Activated T-cell treated with anti-CD3 and anti-CD28 coated beads, Interleukin-2, amount 50 U/mL, for 72 hours (primary cell): ENCODE data around the gene LYRM2. TPM values are rescaled to one million over a fixed set of nuclear protein-coding genes. Genes with fewer than 3 reads are reported as not detected.

Experiments
- ATAC-seq, 2 donors: fragments of 150-1000 bp; cut with Tn5 transposase; replicated peaks in 1 of 2; 2 replicates each; pipeline ENCODE4 v1.10.0; 2021; ENCODE audit warnings: moderate library complexity in 2 of 2, mild to moderate bottlenecking in 1 of 2
- DNase-seq, 2 donors: peaks; one replicate each; pipeline ENCODE4 v3.0.0; 2021 to 2022; ENCODE audit warnings: mixed read lengths in 1 of 2
- H3K27ac Mint-ChIP-seq: one replicate; pipeline ENCODE4 v1.8.0; 2022; ENCODE audit warnings: mild to moderate bottlenecking, moderate library complexity, mixed read lengths
- H3K27me3 Mint-ChIP-seq: one replicate; pipeline ENCODE4 v1.8.0; 2022; ENCODE audit warnings: low read depth, mixed read lengths
- H3K36me3 Mint-ChIP-seq, 2 donors: one replicate each; pipeline ENCODE4 v1.8.0; 2022; ENCODE audit warnings: mixed read lengths in 2 of 2, mild to moderate bottlenecking in 1 of 2; ENCODE audit not compliant: insufficient read depth in 2 of 2
- H3K4me1 Mint-ChIP-seq: one replicate; pipeline ENCODE4 v1.8.0; 2022; ENCODE audit warnings: low read depth, mixed read lengths
- H3K4me3 Mint-ChIP-seq, 2 donors: one replicate each; pipeline ENCODE4 v1.8.0; 2022; ENCODE audit warnings: mild to moderate bottlenecking in 2 of 2, mixed read lengths in 2 of 2, moderate library complexity in 2 of 2
- H3K9me3 Mint-ChIP-seq, 2 donors: one replicate each; pipeline ENCODE4 v1.8.0; 2022; ENCODE audit warnings: mixed read lengths in 2 of 2
- total RNA-seq, 2 donors: library from RNA; stranded (reverse); gene quantifications; one replicate each; pipeline ENCODE4 v1.2.3, GENCODE V29; 2022

The LYRM2 gene
- total RNA-seq, 2 donors from 2014 or later, result 17.9 to 18.4 TPM

DNA sequence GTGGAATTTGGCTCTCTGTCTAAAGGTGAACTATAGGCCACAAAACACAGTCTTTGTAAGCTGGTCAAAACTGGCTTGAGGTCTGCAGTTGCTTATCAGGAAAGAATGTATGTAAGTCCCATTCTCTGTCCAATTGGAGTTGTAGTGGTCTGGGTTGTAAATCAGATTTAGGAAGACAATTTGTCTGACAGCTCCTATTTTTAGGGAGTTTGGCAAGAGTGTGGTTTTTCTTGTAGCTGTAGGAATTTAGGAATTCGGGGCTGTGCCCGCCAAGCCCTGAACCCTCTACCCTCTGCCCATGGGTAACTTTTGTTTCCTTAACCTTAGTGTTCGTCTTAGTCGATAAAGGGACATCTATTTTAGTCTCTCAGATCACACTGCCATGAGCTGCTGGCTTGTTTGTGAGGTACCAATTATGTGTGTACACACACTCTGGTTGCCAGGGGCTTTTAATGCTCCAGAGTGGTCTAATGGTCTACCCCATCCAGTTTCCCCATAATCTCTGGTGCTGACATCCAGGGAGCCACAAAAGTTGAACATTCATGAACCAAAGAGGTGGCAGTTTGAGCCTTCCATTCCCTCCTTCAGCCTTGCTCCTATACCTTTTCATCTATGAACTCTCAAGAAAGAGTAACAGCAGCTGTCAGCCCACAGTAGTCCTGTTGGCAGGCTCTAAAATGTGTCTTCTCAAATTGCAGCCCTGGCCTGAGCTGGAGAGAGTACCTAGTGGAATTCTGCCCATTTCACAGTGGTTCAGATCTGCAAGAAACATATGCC is 112.6 kb downstream of the LYRM2 start:
- Mint-ChIP-seq H3K9me3 (no peaks in the 10 kb centered on the region), H3K27me3 (no peaks in the 10 kb centered on the region), H3K27ac (no peak overlapping the region), H3K4me3 (no peak overlapping the region), H3K4me1 (no peaks in the 10 kb centered on the region), H3K36me3 (no peaks in the 10 kb centered on the region)
- no peak for DNase-seq
- ATAC-seq, result no peak

DNA sequence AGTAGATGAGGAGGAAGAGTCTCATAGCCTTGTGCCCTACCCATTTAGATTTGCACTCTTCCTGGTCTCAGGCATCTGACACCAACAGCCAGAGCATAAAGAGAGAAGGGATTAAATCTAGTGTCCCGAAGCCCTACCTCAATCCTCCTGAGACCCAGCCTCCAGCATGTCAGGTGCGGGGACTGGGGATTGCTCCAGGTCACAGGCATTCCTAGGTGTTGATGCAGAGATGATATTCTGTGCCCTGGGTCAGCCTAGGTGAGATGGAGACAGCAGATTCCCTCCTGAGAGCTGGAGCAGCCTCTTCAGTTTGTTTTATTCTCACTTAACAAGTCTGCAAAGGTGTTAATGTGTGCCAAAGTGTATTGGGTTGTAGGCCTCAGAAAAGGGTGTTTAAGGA is 115.8 kb downstream of the LYRM2 start:
- H3K9me3 Mint-ChIP-seq, result no peaks in the 10 kb centered on the region
- DNase-seq, result no peak
- H3K27ac Mint-ChIP-seq, result no peak overlapping the region
- no peak for ATAC-seq
- no peaks in the 10 kb centered on the region for H3K27me3 Mint-ChIP-seq
- H3K4me3 Mint-ChIP-seq, result no peak overlapping the region
- no peaks in the 10 kb centered on the region for H3K4me1 Mint-ChIP-seq
- H3K36me3 Mint-ChIP-seq, result no peaks in the 10 kb centered on the region

DNA sequence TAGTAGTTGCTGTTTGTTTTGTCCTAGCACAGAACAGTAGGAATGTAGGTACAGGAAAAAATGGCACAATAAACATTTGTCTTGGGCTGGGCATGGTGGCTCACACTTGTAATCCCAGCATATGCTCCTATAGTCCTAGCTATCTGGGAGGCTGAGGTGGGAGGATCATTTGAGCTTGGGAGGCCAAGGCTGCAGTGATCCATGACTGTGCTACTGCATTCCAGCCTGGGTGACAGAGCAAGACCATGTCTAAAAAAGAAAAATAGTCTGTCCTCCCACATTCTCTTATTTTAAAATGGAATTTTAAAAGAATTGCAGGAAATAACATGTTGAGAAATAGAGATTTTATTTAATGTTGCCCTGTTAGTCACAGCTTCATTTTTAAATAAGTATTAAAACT is 117.8 kb downstream of the LYRM2 start:
- no peak for DNase-seq
- Mint-ChIP-seq H3K9me3 (no peaks in the 10 kb centered on the region), H3K36me3 (no peaks in the 10 kb centered on the region), H3K27me3 (no peaks in the 10 kb centered on the region), H3K27ac (no peak overlapping the region), H3K4me1 (no peaks in the 10 kb centered on the region), H3K4me3 (no peak overlapping the region)
- no peak for ATAC-seq

DNA sequence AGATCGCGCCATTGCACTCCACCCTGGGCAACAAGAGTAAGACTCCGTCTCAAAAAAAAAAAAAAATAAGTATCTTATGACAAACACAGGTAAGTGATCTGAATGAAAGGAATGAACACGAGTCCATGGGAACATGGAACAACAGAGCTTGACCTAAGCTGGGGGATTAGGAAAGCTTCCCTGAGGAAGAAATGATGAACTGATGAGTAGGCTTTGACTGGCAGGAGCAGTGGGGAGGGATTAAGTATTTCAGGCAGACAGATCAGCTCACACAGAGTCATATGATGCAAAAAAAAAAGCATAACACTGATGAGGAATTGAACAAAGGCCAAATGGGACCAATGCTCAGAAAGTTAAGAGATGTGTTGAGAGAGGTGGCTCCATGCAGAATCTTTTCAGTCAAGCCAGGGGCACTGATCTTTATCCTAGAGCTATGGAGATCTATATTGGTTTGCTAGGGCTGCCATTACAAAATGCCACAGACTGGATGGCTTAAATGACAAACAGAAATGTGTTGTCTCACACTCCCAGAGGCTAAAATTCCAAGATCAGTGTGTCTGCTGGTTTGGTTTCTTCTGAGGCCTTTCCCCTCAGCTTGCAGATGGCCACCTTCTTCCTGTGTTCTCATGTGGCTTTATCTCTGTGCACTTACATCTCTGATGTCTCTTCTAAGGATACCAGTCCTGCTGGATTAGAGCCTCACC is 120.0 kb downstream of the LYRM2 start:
- Mint-ChIP-seq H3K27ac (no peak overlapping the region), H3K4me1 (no peaks in the 10 kb centered on the region), H3K9me3 (no peaks in the 10 kb centered on the region), H3K4me3 (no peak overlapping the region), H3K36me3 (no peaks in the 10 kb centered on the region), H3K27me3 (no peaks in the 10 kb centered on the region)
- DNase-seq, result no peak
- ATAC-seq, result no peak

Other genes starting within 250 kb of the LYRM2 start
- 10 to 100 TPM; 11.8 to 12.2 TPM for gene RRAGD, start 226.5 kb downstream of the LYRM2 start, total RNA-seq
- gene ANKRD6, start 205.6 kb downstream of the LYRM2 start, total RNA-seq, result 1 to 10 TPM; 4.2 to 5.5 TPM
- gene MDN1, start 181.0 kb upstream of the LYRM2 start, total RNA-seq, result 10 to 100 TPM; 41.0 to 48.2 TPM
- gene CASP8AP2, start 191.1 kb upstream of the LYRM2 start, total RNA-seq, result 10 to 100 TPM; 27.2 to 36.1 TPM